HG02970 (cell line): ENCODE data around the gene CLEC2A.
"Not testable (repeated sequence)": the region's sequence is repeated elsewhere in the genome, so short reads cannot be mapped to it uniquely, and the experiment has no call there.

Source experiments
- ATAC-seq: cut with Tn5 transposase; IDR thresholded peaks from one replicate; pipeline ENCODE4 v1.9.1; 2021; ENCODE audit warnings: mild to moderate bottlenecking, moderate library complexity, moderate number of reproducible peaks; ENCODE audit not compliant: unreplicated experiment, low FRiP score

CLEC2A gene, protein sequence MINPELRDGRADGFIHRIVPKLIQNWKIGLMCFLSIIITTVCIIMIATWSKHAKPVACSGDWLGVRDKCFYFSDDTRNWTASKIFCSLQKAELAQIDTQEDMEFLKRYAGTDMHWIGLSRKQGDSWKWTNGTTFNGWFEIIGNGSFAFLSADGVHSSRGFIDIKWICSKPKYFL

DNA sequence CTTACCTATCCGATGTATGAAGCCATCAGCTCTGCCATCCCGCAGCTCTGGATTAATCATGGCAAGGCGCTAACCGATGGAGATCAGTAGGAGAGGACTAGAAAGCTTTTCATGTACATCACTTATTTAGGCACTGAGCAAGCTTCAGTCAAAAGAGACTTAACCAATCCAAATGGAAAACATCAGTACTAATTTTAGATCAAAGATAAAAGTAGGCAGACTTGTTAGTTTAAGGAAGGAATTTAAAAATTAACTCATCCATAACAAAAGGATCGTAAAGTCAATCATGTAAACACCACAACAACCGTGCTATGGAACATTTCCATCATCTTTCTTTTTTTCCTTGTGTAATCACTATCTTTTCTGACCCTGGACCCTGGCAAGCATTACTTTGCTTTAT lies at the start of gene CLEC2A:
CLEC2A (minus strand) TSS at position 101 of the 400 bp plus-strand sequence; CDS start at position 60, 41 bp downstream.
- ATAC-seq: no peak

DNA sequence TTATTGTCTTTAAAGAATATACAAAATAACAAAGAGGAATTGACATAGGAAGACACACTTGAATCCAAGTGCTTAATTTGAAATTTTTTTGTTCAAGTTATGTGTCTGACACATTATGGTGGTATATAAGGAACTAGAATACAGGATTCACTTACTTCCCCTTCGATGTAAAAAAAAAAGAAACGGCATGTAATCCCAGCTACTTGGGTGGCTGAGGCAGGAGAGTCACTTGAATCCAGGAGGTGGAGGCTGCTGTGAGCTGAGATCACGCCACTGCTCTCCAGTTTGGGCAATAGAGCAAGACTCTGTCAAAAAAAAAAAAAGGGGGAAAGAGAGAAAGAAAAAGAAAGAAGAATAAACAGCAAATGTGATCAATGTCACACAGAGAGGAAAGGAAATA lies 48.0 kb upstream of the CLEC2A start:
- no peak for ATAC-seq

DNA sequence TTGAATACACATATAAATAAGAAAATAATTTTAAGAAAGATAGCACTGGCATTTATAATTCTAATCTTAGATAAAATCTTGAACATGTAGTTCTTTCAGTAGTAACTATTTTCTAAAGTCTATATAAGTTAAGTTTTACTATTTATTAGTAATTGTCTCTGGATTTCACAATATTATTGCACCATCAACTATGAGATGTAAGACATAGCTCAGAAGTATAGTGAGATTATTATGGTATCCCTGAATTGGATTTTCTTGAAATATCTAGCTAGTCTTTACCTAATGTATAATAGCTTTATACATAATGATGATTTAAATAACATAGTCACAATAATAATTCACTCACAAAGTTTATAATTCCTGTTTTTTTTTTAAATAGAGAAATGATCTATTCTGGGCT lies 45.7 kb upstream of the CLEC2A start:
- no peak for ATAC-seq

DNA sequence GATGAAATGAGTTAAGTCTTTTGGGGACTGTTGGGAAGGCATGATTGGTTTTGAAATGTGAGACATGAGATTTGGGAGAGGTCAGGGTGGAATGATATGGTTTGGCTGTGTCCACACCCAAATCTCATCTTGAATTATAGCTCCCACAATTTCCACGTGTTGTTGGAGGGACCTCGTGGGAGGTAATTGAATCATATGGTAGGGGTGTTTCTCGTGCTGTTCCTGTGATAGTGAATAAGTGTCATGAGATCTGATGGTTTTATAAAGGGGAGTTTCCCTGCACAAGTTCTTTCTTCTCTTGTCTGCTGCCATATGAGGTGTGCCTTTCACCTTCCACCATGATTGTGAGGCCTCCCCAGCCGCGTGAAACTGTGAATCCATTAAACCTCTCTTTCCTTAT lies 44.5 kb upstream of the CLEC2A start:
- not testable (repeated sequence) for ATAC-seq

DNA sequence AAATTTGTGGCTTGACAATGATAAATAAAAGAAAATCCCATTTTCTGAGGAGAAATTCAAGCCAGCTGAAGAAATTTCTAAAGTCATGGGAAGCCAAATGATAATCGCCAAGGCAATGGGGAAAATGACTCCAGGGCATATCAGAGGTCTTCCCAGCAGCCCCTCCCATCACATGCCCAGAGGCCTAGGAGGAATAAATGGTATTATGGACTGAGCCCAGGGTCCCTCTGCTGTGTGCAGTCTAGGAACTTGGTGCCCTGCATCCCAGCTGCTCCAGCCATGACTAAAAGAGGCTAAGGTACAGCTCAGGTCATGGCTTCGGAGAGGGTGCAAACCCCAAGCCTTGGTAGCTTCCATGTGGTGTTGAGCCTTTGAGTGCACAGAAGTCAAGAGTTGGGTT lies 43.4 kb upstream of the CLEC2A start:
- ATAC-seq: no peak

DNA sequence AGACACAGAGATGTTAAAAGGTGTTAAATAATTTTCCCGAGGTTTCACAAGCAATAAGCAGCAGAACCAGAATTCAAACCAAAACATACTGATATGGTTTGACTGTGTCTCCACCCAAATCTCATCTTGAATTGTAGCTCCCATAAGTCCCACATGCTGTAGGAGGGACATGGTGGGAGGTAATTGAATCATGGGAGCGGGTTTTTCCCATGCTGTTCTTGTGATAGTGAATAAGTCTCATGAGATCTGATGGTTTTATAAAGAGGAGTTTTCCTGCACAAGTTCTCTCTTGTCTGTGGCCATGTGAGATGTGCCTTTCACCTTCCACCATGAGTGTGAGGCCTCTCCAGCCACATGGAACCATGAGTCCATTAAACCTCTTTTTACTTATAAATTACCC lies 42.6 kb upstream of the CLEC2A start:
- not testable (repeated sequence) for ATAC-seq

DNA sequence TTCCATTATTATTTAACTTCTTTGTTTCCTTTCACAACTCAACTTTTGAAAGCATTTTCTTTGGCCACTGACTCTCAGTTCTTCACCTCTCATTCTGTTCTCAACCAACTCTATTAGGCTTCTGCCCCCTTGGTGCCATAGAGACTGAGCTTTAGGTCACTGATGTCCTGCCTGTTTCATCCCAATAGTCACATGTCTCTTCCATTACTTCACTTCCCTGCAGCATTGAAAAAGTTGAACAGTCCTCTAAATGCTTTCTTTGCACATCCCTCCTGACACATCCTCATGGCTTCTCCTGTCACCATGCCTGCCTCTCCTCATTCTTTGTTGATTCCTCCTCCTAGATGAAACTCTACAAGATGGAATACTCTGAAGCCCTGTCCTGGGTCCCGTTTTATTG lies 41.8 kb upstream of the CLEC2A start:
- no peak for ATAC-seq

DNA sequence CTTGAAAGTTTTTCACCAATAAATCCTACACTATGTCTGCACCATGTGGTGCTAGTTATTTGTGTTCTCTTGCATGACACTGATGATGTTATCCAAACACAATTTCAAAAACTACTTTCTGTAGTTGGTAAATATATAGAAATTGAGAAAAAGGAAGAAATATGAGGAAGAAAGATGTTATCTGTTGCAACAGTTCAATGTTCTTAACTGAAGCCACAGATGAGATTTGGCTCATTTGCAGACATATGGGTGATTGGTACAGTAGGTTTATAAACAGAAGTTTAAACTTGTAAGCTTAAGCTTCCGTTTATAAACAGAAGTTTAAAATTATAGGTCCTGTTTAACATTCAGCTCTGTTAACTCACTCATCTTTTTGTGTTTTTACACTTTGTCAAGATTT lies 39.0 kb upstream of the CLEC2A start, which contains the start of gene CLEC12A:
CLEC12A (plus strand) TSS at position 229 of the 400 bp plus-strand sequence. CDS start 188 bp downstream, outside the sequence.
- ATAC-seq: no peak

DNA sequence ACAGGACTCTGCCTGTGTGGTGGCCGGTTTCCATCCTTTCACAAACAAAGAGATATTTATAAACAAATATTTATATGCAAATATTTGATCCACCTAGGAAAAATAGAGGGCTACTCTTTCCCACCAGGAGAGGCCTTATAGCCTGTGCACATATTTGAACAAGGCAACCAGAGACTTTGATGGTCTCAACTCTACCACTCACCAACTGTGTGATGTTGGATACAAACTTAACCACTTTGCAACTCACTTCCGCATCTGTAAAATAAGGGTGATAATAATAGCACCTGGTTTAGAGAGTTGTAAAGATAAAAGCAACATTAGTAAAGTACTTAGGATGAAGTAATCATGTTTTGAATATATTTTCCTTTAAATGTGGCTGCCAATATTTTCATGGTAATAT lies 37.5 kb upstream of the CLEC2A start:
- no peak for ATAC-seq

DNA sequence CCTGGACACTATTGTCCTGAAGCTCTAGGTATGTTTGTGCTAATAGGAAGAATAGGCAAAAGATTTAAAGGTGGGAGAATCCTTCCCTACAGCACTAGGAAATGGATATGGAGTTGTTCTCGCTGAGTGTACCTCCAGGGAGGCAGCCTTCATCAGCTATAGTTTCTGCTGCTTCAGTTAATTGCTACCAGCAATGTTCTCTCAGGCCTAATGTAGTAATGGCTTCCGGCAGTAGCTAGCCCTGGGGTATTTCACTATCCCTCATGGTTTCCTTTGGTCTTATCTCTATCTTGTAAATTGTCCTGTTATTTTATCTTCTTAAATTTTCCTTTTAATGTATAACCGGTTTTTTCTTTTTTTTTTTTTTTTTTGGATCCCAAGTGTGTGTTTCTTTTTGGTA lies 29.7 kb upstream of the CLEC2A start:
- ATAC-seq: no peak

DNA sequence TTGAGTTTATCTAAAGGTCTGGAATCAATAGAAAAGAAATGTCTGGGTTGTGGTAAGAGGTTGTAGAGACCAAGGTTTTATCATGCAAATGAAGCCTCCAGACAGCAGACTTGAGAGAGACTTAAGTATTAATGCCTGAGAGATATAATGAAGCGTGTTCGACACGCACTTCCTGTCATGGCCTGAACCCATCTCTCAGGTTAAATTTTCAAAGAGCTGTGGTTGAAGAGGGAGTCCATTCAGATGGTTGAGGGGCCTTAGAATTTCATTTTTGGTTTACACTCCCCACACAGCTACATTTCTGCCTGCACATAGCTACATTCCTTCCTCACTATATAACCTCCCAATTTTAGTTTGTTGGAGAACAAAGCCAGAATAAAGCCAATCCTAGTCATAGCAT lies 28.9 kb upstream of the CLEC2A start:
- ATAC-seq: no peak

DNA sequence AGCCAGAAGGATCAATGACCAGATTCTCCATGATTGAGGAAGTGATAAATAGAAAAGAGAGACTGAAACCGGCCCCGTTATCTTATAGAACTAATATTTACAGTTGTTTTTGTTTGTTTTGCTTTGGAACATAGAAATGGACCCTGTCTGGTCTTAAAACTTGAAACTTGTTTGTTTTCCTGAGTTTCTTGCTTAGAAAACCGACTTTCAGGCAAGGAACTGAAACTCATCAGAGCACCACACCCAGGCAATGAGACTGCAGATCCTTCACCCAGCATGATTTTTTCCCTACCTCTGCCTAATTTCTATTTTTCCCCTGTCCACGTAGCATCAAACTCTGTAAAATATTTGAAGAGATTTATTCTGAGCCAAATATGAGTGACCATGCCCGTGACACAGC lies 28.4 kb upstream of the CLEC2A start:
- no peak for ATAC-seq

DNA sequence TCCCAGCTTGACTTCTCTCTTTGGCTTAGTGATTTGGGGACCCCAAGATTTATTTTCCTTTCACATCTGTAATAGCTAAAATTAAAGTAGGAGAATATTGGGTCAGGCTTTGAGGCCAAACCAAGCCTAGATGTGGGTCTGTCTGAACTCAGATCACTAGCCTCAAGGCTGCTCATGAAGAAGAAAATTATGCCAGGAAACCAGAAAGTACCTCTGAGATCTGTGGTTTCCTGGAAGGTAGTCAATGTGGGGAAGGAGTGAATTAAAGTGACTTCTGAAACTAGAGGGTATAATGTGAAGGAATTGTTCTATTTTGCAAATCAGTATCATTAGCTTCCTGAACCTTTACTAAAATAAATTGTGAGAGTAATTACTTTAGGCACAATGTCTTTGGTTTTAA lies 25.7 kb upstream of the CLEC2A start:
- ATAC-seq: no peak

DNA sequence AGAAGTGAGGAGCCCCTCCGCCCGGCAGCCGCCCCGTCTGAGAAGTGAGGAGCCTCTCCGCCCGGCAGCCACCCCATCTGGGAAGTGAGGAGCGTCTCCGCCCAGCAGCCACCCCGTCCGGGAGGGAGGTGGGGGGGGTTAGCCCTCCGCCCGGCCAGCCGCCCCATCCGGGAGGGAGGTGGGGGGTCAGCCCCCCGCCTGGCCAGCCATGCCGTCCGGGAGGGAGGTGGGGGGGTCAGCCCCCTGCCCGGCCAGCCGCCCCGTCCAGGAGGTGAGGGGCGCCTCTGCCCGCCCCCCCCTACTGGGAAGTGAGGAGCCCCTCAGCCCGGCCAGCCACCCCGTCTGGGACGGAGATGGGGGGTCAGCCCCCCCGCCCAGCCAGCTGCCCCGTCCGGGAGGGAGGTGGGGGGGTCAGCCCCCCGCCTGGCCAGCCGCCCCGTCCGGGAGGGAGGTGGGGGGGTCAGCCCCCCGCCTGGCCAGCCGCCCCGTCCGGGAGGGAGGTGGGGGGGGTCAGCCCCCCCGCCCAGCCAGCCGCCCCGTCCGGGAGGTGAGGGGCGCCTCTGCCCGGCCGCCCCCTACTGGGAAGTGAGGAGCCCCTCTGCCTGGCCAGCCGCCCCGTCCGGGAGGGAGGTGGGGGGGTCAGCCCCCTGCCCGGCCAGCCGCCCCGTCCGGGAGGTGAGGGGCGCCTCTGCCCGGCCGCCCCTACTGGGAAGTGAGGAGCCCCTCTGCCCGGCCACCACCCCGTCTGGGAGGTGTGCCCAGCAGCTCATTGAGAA lies 21.0 kb upstream of the CLEC2A start:
- ATAC-seq: not testable (repeated sequence)

DNA sequence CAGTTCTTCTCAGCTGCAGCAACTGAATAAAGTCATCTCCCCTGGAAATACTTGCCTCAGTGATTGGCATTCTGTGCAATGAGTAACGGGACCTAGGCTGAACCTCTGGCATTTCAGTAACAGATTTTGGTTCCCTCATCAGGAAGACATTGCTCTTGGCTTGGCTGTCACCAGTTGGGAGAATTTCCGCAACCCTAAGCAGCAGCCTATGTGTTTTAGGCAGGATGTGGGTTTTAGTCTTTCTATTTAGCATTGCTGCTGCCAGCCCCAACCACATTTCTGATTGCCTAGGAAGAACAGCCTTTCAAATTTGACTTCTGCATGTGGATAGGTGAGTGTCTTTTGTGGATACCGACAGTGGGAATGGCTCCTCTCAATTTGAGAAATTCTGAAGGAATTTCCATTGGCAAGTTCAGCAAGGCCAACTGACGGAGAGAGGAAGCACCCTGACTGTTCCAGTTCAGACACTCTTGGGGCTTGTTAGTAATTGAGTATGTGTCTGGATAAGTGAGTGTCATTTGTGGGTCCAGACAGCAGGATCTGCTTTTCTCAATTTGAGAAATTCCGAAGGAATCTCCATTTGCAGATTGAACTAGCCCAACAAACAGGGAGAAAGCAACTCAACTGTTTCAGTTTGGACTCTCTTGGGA lies 19.0 kb upstream of the CLEC2A start:
- ATAC-seq: no peak

DNA sequence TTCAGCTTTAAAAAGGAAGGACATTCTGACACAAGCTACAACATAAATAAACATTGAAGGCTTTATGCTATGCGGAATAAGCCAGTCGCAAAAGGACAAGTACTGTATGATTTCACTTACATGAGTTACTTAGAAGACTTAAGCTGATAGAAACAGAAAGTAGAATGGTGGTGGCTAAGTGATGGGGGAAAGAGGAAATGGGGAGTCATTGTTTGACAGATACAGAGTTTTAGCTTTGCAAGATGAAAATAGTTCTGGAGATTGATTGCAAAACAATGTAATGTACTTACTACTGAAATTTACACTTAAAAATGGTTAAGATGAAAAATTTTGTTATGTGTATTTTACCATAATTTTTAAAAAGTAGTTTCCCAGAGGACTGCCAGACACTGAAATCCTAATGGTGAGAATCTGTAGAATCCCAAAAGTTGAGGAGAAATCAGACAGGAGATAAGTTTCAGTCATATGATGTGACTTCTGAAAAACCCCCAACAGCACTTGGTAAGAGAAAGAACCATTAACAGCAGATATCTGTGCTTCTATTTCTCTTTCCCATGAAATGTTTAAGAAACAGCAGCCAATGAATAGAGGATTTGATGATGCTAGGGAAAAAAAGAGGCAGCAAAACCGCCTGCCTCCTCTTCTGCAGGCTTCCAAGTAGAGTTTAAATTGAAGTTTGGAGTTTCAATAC lies 16.6 kb upstream of the CLEC2A start:
- peak; percentile 89 for ATAC-seq

DNA sequence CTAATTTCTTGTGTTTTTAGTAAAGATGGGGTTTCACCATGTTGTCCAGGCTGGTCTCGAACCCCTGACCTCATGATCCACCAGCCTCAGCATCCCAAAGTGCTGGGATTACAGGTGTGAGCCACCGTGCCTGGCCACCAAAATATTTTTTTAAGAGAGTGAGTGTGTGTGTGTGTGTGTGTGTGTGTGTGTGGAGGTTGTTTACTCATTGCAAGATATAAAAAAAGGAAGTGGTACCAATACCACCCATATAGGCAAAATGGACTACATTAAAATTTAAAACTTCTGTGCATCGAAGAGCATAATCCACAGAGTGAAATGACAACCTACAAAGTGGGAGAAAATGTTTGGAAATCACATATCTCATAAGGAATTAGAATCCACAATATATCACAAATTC lies 15.5 kb upstream of the CLEC2A start:
- no peak for ATAC-seq

DNA sequence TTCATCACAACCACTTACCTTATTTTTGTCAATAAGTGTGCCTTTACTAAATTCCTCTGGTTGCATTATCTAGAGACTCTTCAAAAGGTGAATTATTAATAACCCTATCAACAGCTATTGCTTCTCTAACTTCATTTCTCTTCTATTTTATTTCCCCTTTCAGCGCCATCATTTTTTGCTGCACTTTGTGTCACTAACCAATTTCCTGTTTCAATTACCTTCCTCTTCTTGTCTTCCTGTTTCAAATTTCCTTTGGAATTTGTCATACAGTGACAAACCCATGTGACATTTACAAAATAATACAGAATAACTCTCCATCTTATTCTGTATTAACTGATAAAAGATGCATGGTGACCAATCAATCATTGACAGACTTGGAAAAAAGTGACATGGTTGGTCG lies 12.2 kb upstream of the CLEC2A start:
- no peak for ATAC-seq

DNA sequence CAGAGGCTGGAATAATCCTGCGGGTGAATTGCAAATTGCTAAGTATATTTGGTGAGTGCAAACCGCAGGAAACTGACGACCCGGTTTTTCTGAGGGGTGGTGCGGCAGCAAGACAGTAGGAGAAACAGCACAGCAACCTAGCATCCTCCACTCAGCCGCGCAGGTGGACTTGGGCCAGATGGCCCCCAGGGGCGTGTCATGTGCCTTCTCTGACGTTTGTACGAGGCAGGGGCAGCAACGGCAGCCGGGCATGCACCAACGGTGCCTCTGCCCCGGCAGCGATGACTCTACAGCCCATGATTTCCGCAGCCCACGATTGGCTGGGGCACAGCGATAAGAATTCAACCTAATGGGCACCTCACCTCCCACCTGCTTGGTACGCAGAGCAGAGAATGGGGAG lies 11.1 kb upstream of the CLEC2A start:
- ATAC-seq: no peak

DNA sequence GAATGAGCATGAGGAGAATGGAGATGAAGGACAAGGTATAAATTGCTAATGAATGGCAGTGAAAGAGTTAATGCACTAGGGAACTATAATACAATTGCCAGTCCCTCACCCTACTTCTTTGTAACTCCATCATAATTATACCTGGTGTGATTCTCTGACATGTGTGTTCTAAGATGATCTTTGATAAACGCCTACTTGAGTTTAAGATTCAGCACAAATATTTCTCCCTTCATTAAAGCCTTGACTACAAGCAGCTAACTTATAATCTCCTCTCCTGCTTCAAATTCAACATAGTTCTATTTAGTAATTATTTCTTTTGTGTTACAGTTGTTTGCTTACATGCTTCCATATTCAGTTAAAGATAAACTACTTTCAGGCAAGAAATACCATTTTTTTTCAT lies 9.7 kb upstream of the CLEC2A start:
- no peak for ATAC-seq

DNA sequence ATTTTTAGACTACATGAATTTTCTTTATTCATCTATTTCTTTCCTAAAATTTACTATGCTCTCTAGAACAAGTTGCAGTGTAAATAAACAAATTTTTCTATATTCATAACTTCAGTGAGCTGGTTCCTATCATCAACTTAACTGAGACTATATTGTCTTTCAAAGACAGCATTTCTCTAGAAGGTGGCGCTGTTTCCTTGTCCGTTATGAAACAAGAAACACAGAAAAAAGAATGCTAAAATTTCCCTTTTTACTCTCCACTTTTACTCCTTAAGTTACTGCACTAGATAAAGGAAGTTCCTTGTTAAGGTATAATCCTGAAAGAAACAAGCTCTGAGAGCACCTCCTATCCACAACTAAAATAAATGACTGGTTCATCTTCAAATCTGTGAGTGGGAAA lies 8.2 kb upstream of the CLEC2A start:
- ATAC-seq: no peak
